ENCODE data around the gene SHF.

SHF gene

GRCh38 chr15:45199136-45199810 is 11.5 kb upstream of the SHF start:
- DNase-seq (ENCODE audit: low spot score), result peak; percentile 55

DNA sequence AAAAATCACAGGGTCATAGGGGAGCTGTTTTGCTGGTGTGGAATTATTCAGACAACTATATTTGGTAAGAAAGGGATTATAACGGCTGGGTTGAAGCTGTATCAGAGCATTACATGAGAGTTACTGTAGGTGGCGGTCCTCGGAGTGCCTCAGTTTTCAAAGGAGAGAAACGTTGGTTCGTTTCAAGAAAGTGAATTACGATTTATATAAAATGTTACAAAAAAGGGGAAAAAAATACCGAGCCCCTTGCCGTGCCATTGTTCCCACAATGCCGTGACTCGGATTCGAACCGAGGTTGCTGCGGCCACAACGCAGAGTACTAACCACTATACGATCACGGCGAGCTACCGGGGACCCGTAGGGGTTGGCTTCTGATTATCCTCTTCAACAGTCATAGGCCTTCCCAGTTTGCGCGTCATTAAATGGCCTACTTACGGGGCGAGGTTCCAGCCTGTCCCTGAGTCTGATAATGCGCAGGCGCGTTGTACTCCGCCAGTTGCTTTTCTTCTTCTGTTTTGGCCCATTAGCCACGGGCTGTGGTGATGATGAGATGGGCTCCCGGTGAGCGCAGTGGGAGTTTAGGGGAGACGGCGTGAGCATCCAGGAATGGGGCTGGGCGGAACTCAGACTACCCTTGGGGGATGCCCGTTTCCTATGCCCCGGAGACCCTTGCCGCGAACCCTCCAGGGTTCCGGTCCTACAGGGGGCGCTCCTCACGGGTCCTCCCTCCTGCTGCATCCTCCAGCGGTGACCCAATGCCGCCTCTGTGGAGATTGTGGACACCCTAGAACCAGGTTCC is 10.8 kb upstream of the SHF start:
- peak; percentile 99 for DNase-seq (ENCODE audit: low spot score)

GRCh38 chr15:45197512-45197911 is 9.7 kb upstream of the SHF start:
- DNase-seq (ENCODE audit: low spot score), result no peak

- DNase-seq (ENCODE audit: low spot score), result no peak
Measured at GRCh38 chr15:45187578-45187893, 230 bp downstream of the SHF start.

DNA sequence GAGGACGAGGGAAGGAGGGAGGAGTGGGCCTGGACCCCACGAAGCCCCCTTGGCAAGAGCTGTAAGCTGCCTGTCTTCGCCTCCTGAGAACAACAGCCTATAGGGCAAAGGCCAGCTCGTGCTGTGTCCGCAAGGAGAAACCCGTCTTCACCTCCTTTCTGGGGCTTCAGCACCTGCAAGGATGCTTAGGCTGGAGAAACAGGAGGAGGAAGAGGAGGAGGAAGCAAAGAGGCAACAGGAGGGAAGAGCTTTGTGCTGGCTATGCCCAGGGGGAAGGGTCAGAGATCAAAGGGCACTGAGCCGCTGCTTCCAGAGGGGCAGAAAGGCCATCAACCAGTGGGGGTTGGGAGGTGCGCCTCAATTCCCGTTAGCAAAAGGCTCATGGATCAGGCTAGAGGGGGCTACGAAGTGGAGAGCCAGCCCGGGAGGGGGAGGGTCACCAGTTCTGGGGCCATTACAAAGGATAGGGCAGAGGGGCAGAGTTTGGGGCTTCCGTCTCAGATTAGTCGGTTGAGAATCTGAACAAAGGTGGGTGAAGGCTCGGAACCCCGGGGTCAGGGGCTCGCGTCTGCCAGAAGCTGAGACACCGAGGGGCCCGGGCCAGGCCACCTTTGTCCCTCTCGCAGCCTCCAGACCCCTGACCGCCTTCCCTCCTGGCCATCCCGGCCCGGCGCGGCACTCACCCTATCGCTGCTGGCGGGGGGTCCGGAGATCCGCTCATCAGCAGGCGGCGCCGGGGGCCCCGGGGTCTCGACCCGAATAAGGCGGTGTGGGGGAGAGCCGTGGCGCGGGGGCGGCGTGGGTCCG is 792 bp downstream of the SHF start:
- DNase-seq (ENCODE audit: low spot score), result no peak

- no peak for DNase-seq (ENCODE audit: low spot score)
Measured at GRCh38 chr15:45185903-45186770, 1.6 kb downstream of the SHF start.

DNA sequence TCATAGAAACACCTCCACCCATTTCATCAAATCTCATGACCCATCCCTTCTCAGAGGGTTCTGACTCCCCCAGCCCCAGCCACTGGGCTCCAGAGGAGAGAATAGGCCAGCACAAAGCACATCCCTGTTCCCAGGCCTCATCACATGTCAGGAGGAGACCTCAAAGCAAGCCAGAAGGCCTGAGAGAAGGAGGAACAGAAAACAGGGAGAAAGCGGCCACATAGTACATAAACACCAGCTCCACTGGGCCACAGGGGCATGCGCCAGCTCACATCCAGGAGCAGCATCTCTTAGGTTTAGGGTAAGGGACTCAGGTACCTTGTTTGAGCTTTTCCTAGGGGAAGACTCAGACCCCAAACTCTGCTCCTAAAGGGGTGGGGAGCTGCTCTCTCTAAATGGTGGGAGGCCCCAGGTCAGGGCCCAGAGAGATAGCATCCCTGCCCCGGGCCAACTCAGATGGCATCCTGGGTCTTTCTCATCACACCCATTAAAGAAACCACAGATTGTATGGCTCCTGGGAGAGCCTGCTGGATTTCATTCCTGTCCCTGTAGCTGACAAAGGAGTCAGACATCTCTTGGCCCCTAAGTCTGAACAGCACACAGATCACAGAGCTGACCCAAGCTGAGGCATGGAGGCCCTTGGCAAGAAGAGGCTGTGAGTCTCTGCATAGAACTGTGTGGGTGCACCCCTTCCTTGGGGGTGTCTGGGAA is 2.5 kb downstream of the SHF start:
- no peak for DNase-seq (ENCODE audit: low spot score)

GRCh38 chr15:45184562-45185041 is 3.2 kb downstream of the SHF start:
- DNase-seq (ENCODE audit: low spot score), result no peak

DNA sequence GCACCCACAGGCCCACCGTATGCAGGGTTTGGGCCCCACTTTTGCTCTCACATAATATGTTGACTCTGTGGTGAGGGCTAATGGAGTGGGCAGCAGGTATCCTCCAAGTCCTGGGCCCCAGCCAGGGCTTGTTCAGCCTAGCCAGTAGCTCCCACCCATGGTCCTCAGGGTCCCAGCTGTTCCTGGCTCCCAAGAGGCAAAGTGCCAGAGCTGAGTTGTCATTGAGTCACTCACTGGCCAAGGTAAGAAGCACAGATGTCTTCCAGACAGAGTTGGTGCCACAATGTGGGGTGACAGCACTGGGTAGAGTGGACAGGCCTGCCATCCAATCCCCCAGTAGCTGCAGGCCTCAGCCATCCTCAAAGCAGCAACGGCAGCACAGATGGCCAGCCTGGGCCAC is 4.3 kb downstream of the SHF start:
- DNase-seq (ENCODE audit: low spot score), result no peak

GRCh38 chr15:45182996-45183395 is 4.8 kb downstream of the SHF start:
- DNase-seq (ENCODE audit: low spot score), result no peak

GRCh38 chr15:45181491-45182285 is 6.1 kb downstream of the SHF start:
- no peak for DNase-seq (ENCODE audit: low spot score)

DNA sequence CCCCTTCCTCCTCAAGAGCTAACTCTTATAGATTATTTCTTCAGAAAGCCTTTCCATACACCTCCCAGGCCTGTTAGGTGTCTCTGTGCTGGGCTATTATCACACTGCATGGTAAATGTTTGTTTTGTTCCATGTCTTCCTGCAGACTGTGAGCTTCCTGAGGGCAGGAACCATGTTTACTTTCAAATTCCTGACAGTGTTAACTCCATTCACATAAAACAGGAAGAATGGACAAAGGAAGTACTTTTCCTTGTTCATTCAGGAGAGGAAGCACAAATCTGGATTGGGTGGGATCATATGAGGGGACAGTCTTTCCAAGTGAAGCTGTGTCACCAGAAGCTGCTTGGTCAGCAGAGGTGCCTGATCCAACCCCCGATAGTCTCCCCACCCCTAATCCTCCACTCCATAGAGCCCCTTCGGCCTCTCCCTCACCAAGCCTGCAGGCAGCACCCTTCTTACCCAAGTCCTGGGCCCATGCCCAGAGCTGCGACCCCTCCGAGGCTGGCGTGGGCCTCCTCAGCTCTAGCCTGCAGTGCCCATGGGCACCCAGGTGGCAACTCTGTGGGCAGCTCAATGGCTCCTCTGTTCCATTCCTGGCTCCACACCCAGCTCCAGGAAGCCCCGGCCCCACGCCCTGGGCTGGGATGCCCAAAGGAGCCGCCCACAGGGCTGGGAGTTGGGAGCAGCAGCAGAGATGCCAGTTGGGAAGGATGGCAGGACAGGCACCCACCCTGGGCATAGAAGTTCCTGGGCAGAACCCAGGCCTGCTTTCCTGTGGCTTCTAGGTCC is 6.9 kb downstream of the SHF start:
- no peak for DNase-seq (ENCODE audit: low spot score)

- DNase-seq (ENCODE audit: low spot score), result no peak
Measured at GRCh38 chr15:45180201-45180600, 7.6 kb downstream of the SHF start.

DNA sequence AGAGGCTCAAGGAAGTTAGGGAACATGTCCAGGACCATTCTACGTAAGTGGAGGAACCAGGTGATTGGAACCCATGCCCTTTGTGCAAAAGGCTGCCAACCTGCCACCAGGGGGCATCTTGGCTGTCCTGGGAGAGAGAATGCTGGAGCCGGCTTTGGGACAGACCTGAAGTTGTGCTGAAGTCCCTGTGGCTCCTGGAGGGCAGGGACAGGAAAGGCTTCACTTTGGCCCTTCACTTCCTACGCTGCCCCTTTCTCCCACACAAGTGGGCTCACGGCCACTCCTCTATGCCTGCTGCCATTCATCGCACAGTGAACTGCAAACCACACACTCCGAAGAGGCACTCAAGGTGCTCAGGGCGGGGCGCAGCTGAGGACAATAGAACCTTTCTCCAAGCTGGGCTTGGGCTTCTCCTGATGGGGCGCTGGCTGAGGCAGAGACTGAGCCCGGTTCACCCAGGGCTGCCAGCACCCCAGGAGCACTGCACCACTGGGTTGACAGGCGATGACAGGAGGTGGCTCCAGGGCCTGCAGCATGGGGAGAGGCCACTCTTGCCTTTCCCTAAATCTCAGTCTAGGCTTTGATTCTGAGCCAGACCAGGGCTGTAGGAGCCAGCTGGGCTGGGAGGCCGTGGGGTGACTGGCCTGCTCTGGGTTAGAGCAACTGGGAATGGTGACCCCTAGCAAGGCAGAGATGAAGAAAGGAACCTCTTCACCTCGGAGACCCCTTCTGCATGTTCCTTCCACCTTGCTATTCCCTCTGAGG is 8.4 kb downstream of the SHF start:
- DNase-seq (ENCODE audit: low spot score), result no peak

GRCh38 chr15:45177285-45177684 is 10.5 kb downstream of the SHF start:
- DNase-seq (ENCODE audit: low spot score), result no peak

DNA sequence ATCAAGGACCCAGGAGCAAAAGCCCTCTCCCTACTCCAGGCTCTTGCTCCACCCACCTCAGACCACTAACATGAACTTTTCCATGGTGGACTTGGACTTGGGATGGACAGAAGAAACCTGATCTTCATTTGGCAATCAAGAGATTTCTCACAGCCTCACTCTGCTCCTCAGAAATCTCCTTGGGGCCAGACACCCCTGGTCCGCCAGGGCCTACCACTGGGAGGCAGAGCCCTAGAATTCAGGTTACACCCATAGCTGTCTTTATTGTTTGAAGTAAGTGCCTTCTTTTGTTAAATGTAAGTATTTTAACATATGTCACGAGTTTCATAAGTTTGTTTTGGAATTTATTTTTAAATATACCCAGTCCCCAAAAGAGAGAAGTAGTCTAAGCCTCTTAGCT is 13.2 kb downstream of the SHF start:
- DNase-seq (ENCODE audit: low spot score), result no peak

- no peak for DNase-seq (ENCODE audit: low spot score)
Measured at GRCh38 chr15:45174069-45174468, 13.7 kb downstream of the SHF start.

GRCh38 chr15:45171912-45172311 is 15.9 kb downstream of the SHF start:
- DNase-seq (ENCODE audit: low spot score), result no peak
